Esophagus muscularis mucosa (tissue), 4 donors: ENCODE data around the gene HTR3E.

Source experiments
- CTCF ChIP-seq, 3 experiments: fragments of 200-600 bp in 2 of 3; fragments of 450-650 bp in 1 of 3; sonication (generic) in 2 of 3; IDR thresholded peaks; one replicate each; pipeline ENCODE4 v1.5.1; 2017 to 2019; ENCODE audit warnings: antibody characterized with exemption in 3 of 3, mild to moderate bottlenecking in 2 of 3, moderate library complexity in 1 of 3
- EP300 ChIP-seq: sonication (generic); formaldehyde crosslinking; IDR thresholded peaks from one replicate; pipeline ENCODE4 v1.6.1; 2017; ENCODE audit warnings: antibody characterized with exemption
- POLR2A ChIP-seq: fragments of 450-650 bp; IDR thresholded peaks from one replicate; pipeline ENCODE4 v1.6.1; 2017; ENCODE audit warnings: antibody characterized with exemption, moderate library complexity, mild to moderate bottlenecking, low read depth
- POLR2AphosphoS5 ChIP-seq, 2 donors: sonication (generic); formaldehyde crosslinking; IDR thresholded peaks; one replicate each; pipeline ENCODE4 v1.6.1; 2017; ENCODE audit warnings: antibody characterized with exemption in 2 of 2

- TF ChIP-seq CTCF (IDR thresholded peaks at IDR 0.05) (no peak), POLR2A (no peak), EP300 (no peak), POLR2AphosphoS5 (IDR thresholded peaks at IDR 0.05) (no peak)
Observed at GRCh38 chr3:184117636-184118035, 20.8 kb downstream of the HTR3E start.
